Airway epithelial cell (primary cell): ENCODE results near the gene CD27. TPM values are rescaled to one million over a fixed set of nuclear protein-coding genes. Genes with fewer than 3 reads are reported as not detected.

Experiments
- total RNA-seq: library from RNA; depleted of rRNA; stranded (reverse); fragments of >200 nt; gene quantifications from 2 replicates; pipeline ENCODE4 v1.2.3, GENCODE V29; 2015

The CD27 gene
- not detected in 2 replicates for total RNA-seq

GRCh38 chr12:6444704-6445688 is at the start of gene CD27:
Gene CD27 (plus strand): TSS chr12:6444955. CDS start chr12:6445096, 141 bp downstream.

GRCh38 chr12:6451348-6452244 is 6.8 kb downstream of the CD27 start, which contains the start of gene TAPBPL:
Gene TAPBPL (plus strand): TSS chr12:6452042. CDS start chr12:6452249, 207 bp downstream.

DNA sequence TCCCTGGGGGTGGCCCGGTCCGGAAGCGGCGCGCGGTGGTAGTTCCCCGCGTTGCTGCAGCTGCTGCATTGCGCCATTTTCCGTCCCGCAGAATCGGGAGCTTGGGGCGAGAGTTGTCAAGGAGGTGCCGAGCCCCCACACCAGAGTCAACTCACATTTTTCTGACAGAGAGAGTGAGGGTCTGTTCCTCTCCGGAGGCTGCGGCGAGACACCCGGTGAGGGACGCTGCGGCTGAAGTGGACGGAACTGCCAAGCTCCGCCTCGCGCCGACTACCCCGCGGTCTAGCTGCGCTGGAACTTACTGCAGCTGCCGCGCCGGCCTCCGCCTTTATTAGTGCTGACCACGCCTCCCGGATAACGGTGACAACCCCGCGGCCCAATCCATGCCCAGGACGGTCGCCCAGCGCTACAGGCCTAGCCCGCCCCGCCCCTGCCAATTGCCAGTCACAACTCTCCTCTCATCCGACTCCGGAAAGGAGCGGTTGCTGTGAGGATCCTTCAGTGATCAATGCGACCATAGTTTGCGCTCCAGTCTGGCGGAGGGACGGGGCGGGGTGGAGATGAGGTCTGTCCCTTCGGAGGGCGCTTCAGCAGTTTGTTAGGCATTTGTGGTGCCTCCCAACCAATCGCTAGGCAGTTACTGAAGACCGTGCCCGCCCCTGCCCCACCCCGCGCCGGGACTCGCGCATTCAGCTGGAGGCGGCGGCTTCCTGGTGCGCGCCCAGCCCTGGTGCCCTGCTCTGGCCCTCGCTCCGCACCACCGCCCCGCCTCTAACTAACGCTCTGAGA is 25.8 kb downstream of the CD27 start, which contains the start of gene VAMP1:
TSS of gene VAMP1 (minus strand) at position 303 of the 789 bp plus-strand sequence. CDS start at position 157, 146 bp downstream.

DNA sequence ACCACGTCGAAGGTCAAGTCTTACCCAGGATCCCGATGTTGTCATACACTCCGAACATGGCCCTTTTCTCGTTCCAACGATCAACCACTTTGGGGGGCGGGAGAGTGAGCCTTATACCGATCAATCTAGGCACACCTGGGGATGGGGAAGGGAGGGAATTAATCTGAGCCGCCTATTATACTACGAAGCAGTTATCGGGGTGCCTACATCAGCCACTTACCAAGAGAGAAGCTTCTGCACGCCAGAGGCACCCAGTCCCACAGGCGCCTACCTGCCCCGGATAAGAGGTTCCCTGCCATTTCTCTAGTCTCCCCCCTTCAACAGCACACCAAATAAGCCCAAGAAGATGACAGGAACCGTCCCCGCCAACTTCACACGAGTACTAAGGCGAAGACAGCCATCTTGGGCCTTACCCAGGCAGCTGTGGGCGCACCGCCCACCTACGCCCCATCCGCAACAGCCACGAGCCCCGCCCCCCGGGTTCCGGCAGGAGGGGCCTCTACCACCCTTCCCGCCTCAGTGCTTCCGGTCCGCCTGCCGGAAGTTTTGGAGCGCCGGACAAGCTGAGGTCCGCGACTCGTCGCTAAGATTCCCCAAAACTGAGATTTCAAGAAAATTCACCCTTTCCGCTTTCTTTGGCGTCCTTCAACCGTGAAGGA is 48.2 kb downstream of the CD27 start, which contains the start of gene MRPL51:
TSS of gene MRPL51 (minus strand) at position 425 of the 659 bp plus-strand sequence. CDS start at position 299, 126 bp downstream.

GRCh38 chr12:6493497-6494257 is 48.9 kb downstream of the CD27 start, which contains the start of gene NCAPD2:
Gene NCAPD2 (plus strand): TSS chr12:6494102. CDS start chr12:6495099, 997 bp downstream.

Other genes with a start within 250 kb of the CD27 start
- 636 and 643 TPM in 2 replicates for gene CD9, start 244.6 kb upstream of the CD27 start, total RNA-seq
- 21.9 and 24.0 TPM in 2 replicates for gene PLEKHG6, start 134.3 kb upstream of the CD27 start, total RNA-seq
- 149 and 283 TPM in 2 replicates for gene TNFRSF1A, start 102.9 kb upstream of the CD27 start, total RNA-seq
- 88.7 and 91.7 TPM in 2 replicates for gene SCNN1A, start 69.4 kb upstream of the CD27 start, total RNA-seq
- 197 and 205 TPM in 2 replicates for gene LTBR, start 60.8 kb upstream of the CD27 start, total RNA-seq
- gene TAPBPL, start 7.1 kb downstream of the CD27 start, total RNA-seq, result 2.5 and 3.0 TPM in 2 replicates
- gene VAMP1, start 25.7 kb downstream of the CD27 start, total RNA-seq, result 1.8 and 2.9 TPM in 2 replicates
- 116 and 153 TPM in 2 replicates for gene MRPL51, start 48.3 kb downstream of the CD27 start, total RNA-seq
- 87.6 and 120 TPM in 2 replicates for gene NCAPD2, start 49.1 kb downstream of the CD27 start, total RNA-seq
- gene GAPDH, start 89.6 kb downstream of the CD27 start, total RNA-seq, result 8,018 and 11,435 TPM in 2 replicates
- gene IFFO1, start 111.1 kb downstream of the CD27 start, total RNA-seq, result 1.8 and 3.3 TPM in 2 replicates
- gene NOP2, start 123.3 kb downstream of the CD27 start, total RNA-seq, result 46.7 and 47.1 TPM in 2 replicates
- 180 and 243 TPM in 2 replicates for gene CHD4, start 162.4 kb downstream of the CD27 start, total RNA-seq
- 16.6 TPM in 2 replicates for gene LPAR5, start 191.0 kb downstream of the CD27 start, total RNA-seq
- gene ACRBP, start 202.5 kb downstream of the CD27 start, total RNA-seq, result 0.28 TPM in 1 of 2 replicates, not detected in the other
- gene ING4, start 218.2 kb downstream of the CD27 start, total RNA-seq, result 19.8 and 24.4 TPM in 2 replicates
- gene ZNF384, start 244.4 kb downstream of the CD27 start, total RNA-seq, result 15.1 and 21.8 TPM in 2 replicates